22Rv1 (cell line): ENCODE data around the gene CDC25B.

Experiments
- CTCF ChIP-seq: fragments of 450-650 bp; IDR thresholded peaks from 2 replicates; pipeline ENCODE4 v1.5.1; 2017; ENCODE audit warnings: mild to moderate bottlenecking
- ZFX ChIP-seq: fragments of 450-650 bp; IDR thresholded peaks from 2 replicates; pipeline ENCODE4 v1.6.1; 2017; ENCODE audit warnings: antibody characterized with exemption, borderline replicate concordance

DNA sequence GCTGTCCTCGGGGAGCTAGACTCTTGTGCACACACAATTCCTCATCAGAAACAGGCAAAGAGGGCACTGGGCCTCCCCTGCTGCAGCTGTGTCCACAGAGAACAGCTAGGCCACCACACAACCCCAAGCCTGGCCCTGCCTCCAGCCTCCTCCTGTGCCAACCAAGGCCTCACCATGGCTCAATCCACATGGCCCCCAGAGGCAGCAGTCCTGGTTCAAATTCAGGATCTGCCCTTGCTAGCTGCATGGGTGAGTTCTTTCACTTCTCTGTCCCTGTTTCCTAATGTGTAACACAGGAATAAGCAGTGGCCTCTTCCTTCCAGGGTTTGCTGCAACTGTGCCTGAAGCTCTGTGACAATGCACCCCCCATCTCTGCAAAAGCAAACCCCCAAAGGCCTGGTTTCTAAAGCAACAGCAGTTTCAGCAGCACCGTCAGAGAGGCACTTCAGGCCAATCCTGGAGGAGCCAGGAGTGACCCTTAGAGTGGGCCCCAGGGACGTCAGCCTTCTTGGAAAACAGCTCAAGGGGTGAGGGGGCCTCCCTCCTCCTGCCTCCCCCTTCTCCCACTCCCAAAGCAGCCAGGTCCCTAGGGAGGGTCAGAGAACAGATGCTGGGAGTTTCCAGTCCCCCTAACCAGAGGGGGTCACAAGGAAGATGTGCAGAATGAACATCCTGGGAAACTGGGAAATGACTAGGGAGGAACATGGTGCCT lies 30.8 kb upstream of the CDC25B start:
- TF ChIP-seq CTCF (no peak), ZFX (no peak)
